ENCODE data around the gene MAB21L3. TPM values are rescaled to one million over a fixed set of nuclear protein-coding genes. Genes with fewer than 3 reads are reported as not detected.

MAB21L3 gene
- total RNA-seq, 6 experiments from 2014 or later, result 0.09 to 7.2 (median 1.1) TPM

DNA sequence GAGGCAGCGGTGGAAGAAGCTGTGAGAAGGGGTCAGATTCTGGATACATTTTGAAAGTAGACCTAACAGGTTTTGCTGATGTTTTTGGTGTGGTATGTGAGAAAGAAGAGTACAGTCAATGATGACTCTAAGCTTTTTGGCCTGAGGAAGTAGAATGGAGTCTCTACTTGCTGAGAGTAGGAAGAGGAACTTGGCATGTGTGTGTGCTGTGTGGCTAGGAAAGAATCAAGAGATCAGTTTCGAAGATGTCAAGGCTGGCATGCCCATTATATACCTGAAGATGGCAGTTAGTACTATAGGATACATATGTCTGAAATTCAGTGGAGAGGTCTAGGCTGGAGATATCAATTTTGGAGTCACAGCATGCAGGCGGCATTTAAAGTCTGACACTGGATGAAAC is 64.4 kb downstream of the MAB21L3 start:
- Histone ChIP-seq H3K9me3 (no peaks in the 10 kb centered on the region), H3K27me3 (no peaks in the 10 kb centered on the region), H3K4me3 (no peak overlapping the region), H3K36me3 (no peaks in the 10 kb centered on the region), H3K27ac (no peak overlapping the region), H3K4me1 (peaks cover 0 to 4% (median 0%) of the 10 kb centered on the region in 4 donors)
- ATAC-seq (no peak), DNase-seq (no peak)
- WGBS (ENCODE audit: insufficient coverage, low coverage, low lambda C conversion rate, missing lambda C conversion rate), result 67% methylated on average over 3 of the region's 3 CpGs
- intact Hi-C loops (cut with DNase I), result no loop called here
- TF ChIP-seq, protein P1, sequence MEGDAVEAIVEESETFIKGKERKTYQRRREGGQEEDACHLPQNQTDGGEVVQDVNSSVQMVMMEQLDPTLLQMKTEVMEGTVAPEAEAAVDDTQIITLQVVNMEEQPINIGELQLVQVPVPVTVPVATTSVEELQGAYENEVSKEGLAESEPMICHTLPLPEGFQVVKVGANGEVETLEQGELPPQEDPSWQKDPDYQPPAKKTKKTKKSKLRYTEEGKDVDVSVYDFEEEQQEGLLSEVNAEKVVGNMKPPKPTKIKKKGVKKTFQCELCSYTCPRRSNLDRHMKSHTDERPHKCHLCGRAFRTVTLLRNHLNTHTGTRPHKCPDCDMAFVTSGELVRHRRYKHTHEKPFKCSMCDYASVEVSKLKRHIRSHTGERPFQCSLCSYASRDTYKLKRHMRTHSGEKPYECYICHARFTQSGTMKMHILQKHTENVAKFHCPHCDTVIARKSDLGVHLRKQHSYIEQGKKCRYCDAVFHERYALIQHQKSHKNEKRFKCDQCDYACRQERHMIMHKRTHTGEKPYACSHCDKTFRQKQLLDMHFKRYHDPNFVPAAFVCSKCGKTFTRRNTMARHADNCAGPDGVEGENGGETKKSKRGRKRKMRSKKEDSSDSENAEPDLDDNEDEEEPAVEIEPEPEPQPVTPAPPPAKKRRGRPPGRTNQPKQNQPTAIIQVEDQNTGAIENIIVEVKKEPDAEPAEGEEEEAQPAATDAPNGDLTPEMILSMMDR (IDR thresholded peaks at IDR 0.05), result no peak
- TF ChIP-seq POLR2A (IDR thresholded peaks at IDR 0.05), result no peak

GRCh38 chr1:116176306-116176789 is 65.1 kb downstream of the MAB21L3 start:
- H3K9me3 ChIP-seq, result no peaks in the 10 kb centered on the region
- WGBS (ENCODE audit: insufficient coverage, low coverage, low lambda C conversion rate, missing lambda C conversion rate), result 79% methylated on average over 4 of the region's 4 CpGs
- peaks cover 0 to 4% (median 0%) of the 10 kb centered on the region in 4 donors for H3K4me1 ChIP-seq
- DNase-seq, result no peak
- H3K27me3 ChIP-seq, result no peaks in the 10 kb centered on the region
- no peak for ATAC-seq
- no peak overlapping the region for H3K27ac ChIP-seq
- H3K4me3 ChIP-seq, result no peak overlapping the region
- TF ChIP-seq, protein P1 (IDR thresholded peaks at IDR 0.05), result no peak
- TF ChIP-seq POLR2A (IDR thresholded peaks at IDR 0.05), result no peak
- intact Hi-C loops (cut with DNase I), result no loop called here
- no peaks in the 10 kb centered on the region for H3K36me3 ChIP-seq

DNA sequence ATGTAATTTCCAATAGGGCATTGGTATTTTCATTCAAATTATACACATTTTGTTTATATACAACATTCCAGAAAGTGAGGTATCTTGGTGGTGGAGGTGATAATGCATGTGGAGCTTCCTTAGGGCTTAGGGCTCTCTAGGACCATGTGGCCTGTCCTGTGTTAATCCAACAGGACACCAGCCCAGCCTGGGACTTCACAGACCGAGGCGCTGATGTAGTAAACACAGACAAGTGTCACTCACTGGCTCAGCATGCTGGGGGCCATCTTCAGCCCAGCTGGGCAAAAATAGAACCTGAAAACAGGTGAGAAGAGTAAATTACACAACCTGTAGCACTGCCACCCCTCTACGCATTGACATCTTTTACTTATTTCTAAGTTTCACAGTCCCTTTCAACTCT is 66.7 kb downstream of the MAB21L3 start:
- no peaks in the 10 kb centered on the region for H3K27me3 ChIP-seq
- H3K4me3 ChIP-seq, result no peak overlapping the region
- DNase-seq, result no peak
- peaks cover 0 to 4% (median 0%) of the 10 kb centered on the region in 4 donors for H3K4me1 ChIP-seq
- intact Hi-C loops (cut with DNase I), result no loop called here
- ATAC-seq, result no peak
- TF ChIP-seq, protein P1 (IDR thresholded peaks at IDR 0.05), result no peak
- TF ChIP-seq POLR2A (IDR thresholded peaks at IDR 0.05), result no peak
- no peaks in the 10 kb centered on the region for H3K9me3 ChIP-seq
- H3K27ac ChIP-seq, result no peak overlapping the region
- WGBS (ENCODE audit: insufficient coverage, low coverage, low lambda C conversion rate, missing lambda C conversion rate), result 95% methylated on average over 3 of the region's 3 CpGs
- H3K36me3 ChIP-seq, result no peaks in the 10 kb centered on the region

DNA sequence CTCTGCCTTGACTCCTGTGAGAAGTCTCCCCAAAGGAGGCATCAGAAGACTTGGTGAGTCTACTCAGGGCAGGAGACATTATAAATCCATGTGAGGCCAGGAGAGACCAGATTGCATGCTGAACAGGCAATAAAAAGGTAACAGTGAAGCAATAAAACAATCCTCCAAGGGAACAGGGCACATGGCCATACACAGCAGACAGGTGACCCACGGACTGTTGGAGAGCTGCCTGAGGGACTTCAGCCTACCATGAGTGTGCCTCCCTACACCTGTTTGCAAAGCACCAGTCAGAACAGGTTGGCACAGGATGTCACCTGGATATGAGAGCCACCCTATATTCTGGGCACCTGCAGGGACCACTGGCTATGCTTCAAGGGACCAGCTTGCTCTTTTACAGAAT is 67.6 kb downstream of the MAB21L3 start:
- Histone ChIP-seq H3K4me1 (peaks cover 0 to 4% (median 0%) of the 10 kb centered on the region in 4 donors), H3K9me3 (no peaks in the 10 kb centered on the region), H3K36me3 (no peaks in the 10 kb centered on the region), H3K27ac (no peak overlapping the region), H3K27me3 (no peaks in the 10 kb centered on the region), H3K4me3 (no peak overlapping the region)
- no CpG with 5 or more reads among the region's 1 CpG for WGBS (ENCODE audit: insufficient coverage, low coverage, low lambda C conversion rate, missing lambda C conversion rate)
- DNase-seq (peak; percentile 48 to 89 (median 77)), ATAC-seq (peak; percentile 90 to 96 (median 93))
- intact Hi-C loops (cut with DNase I), result no loop called here
- no peak for TF ChIP-seq POLR2A (IDR thresholded peaks at IDR 0.05)
- TF ChIP-seq, protein P1 (IDR thresholded peaks at IDR 0.05), result no peak

DNA sequence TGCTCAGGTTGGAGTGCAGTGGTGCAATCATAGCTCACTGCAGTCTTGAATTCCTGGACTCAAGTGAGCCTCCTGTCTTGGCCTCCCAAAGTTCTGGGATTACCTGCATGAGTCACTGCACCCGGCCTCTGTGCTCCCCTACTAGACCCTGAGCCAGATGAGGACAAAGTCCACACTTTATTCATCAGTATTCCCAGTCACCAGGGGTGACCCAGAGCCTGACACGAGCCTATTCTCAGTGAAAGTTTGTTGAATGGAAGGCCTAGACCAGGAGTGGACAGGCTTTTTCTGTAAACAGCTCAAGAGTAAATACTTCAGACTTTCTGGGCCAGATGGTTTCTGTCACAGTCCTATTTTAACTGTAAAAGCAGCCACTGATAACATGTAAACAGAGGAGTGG is 68.2 kb downstream of the MAB21L3 start:
- Histone ChIP-seq H3K4me1 (peaks cover 0 to 4% (median 0%) of the 10 kb centered on the region in 4 donors), H3K27ac (no peak overlapping the region), H3K36me3 (no peaks in the 10 kb centered on the region), H3K9me3 (no peaks in the 10 kb centered on the region), H3K4me3 (no peak overlapping the region), H3K27me3 (no peaks in the 10 kb centered on the region)
- DNase-seq (no peak), ATAC-seq (peak; percentile 33 to 84 (median 66))
- WGBS (ENCODE audit: insufficient coverage, low coverage, low lambda C conversion rate, missing lambda C conversion rate), result 15% methylated on average over 2 of the region's 2 CpGs
- no peak for TF ChIP-seq POLR2A (IDR thresholded peaks at IDR 0.05)
- TF ChIP-seq, protein P1 (IDR thresholded peaks at IDR 0.05), result no peak
- intact Hi-C loops (cut with DNase I), result no loop called here
